Measurements from ENCODE around the gene DCUN1D3.
A peak's percentile ranks its signal among the peaks of the same experiment; 100 is the strongest.
"Not testable (repeated sequence)": the region's sequence is repeated elsewhere in the genome, so short reads cannot be mapped to it uniquely, and the experiment has no call there.

Gene DCUN1D3

GRCh38 chr16:20887207-20887606, 13.0 kb downstream of the DCUN1D3 start:
- DNase-seq (ENCODE audit: low read depth): no peak

GRCh38 chr16:20886320-20886719, 13.8 kb downstream of the DCUN1D3 start:
- DNase-seq (ENCODE audit: low read depth): no peak

GRCh38 chr16:20884240-20884556, 16.0 kb downstream of the DCUN1D3 start:
- DNase-seq (ENCODE audit: low read depth): peak; percentile 95

- peak; percentile 74 for DNase-seq (ENCODE audit: low read depth)
Measured at GRCh38 chr16:20883554-20884239, 16.5 kb downstream of the DCUN1D3 start.

GRCh38 chr16:20881503-20881878, 18.7 kb downstream of the DCUN1D3 start:
- DNase-seq (ENCODE audit: low read depth): no peak

- no peak for DNase-seq (ENCODE audit: low read depth)
Measured at GRCh38 chr16:20880867-20881502, 19.2 kb downstream of the DCUN1D3 start.

- DNase-seq (ENCODE audit: low read depth): peak; percentile 74
Measured at GRCh38 chr16:20879175-20880040, 20.8 kb downstream of the DCUN1D3 start.

GRCh38 chr16:20878682-20879147, 21.4 kb downstream of the DCUN1D3 start:
- DNase-seq (ENCODE audit: low read depth): no peak

GRCh38 chr16:20875355-20875650, 24.9 kb downstream of the DCUN1D3 start:
- DNase-seq (ENCODE audit: low read depth): no peak

GRCh38 chr16:20874088-20874581, 26.0 kb downstream of the DCUN1D3 start:
- no peak for DNase-seq (ENCODE audit: low read depth)

GRCh38 chr16:20873331-20873730, 26.8 kb downstream of the DCUN1D3 start:
- DNase-seq (ENCODE audit: low read depth): peak; percentile 70

- no peak for DNase-seq (ENCODE audit: low read depth)
Measured at GRCh38 chr16:20871941-20872815, 28.0 kb downstream of the DCUN1D3 start.

GRCh38 chr16:20871258-20871657, 28.9 kb downstream of the DCUN1D3 start:
- DNase-seq (ENCODE audit: low read depth): no peak

GRCh38 chr16:20870122-20870820, 29.9 kb downstream of the DCUN1D3 start:
- DNase-seq (ENCODE audit: low read depth): no peak

- DNase-seq (ENCODE audit: low read depth): peak; percentile 53
Measured at GRCh38 chr16:20868890-20869289, 31.3 kb downstream of the DCUN1D3 start.

- peak; percentile 48 for DNase-seq (ENCODE audit: low read depth)
Measured at GRCh38 chr16:20867585-20867984, 32.6 kb downstream of the DCUN1D3 start.

- no peak for DNase-seq (ENCODE audit: low read depth)
Measured at GRCh38 chr16:20866801-20867200, 33.4 kb downstream of the DCUN1D3 start.

- peak; percentile 96 for DNase-seq (ENCODE audit: low read depth)
Measured at GRCh38 chr16:20866145-20866772, 33.9 kb downstream of the DCUN1D3 start.

GRCh38 chr16:20865420-20866131, 34.6 kb downstream of the DCUN1D3 start:
- DNase-seq (ENCODE audit: low read depth): no peak

GRCh38 chr16:20864376-20864775, 35.8 kb downstream of the DCUN1D3 start:
- DNase-seq (ENCODE audit: low read depth): not testable (repeated sequence)
